Renal cortex interstitium (tissue), 11 donors: ENCODE measurements around the gene CDK17. TPM values are rescaled to one million over a fixed set of nuclear protein-coding genes. Genes with fewer than 3 reads are reported as not detected.

Experiments used
- DNase-seq, 11 donors: peaks; one replicate each; pipeline ENCODE4 v3.0.0-alpha.2; 2013; ENCODE audit warnings: low read depth in 9 of 11, low spot score in 4 of 11; ENCODE audit errors: extremely low read depth in 1 of 11
- polyA plus RNA-seq, 3 donors: library from polyadenylated mRNA; unstranded; fragments of 120-200 nt; gene quantifications; one replicate each; pipeline ENCODE4 v1.2.1, GENCODE V29; 2013; ENCODE audit not compliant: insufficient read length in 3 of 3

Gene CDK17
- polyA plus RNA-seq, 3 donors: 32.0 to 43.3 (median 36.7) TPM

DNA sequence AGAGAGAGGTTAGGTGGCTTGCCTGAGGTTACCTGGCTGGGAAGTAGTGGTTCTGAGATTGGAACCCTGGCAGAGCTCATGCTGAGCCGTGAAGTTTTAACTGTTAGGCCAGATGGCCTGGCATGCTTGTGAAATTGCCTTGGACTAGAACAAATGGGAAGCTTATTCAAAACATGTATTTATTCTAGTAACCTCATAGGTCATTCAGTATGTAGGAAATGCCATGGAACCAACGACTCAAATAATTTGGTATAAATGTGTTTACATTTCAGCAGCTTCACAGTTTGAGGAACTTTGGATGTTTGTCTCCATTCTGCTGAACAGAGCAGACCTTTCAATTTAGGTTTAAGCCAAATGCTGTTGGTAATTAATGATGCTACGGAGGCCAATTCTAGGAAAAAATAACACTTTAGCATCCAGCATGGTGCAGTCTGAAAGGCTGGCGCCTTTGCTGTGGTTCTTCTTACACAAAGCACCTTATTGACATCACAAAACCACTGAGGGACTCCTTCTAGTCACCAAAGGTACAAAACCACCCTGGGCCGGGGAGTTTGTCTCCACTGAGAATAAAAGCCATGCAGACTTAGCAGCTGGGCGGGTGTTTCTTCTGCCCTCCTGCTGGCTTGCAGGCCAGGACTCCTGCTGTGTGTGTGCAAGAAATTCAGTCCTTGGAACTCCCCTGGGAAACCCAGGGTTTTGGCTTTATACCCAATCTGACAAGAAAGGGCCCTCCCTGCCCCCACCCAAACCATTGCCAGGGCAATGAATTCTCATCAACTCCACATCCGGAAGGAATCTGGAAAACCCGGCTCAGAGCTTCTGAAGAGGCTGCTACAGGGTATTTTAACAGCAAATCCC lies 141.9 kb downstream of the CDK17 start:
- DNase-seq: no peak

DNA sequence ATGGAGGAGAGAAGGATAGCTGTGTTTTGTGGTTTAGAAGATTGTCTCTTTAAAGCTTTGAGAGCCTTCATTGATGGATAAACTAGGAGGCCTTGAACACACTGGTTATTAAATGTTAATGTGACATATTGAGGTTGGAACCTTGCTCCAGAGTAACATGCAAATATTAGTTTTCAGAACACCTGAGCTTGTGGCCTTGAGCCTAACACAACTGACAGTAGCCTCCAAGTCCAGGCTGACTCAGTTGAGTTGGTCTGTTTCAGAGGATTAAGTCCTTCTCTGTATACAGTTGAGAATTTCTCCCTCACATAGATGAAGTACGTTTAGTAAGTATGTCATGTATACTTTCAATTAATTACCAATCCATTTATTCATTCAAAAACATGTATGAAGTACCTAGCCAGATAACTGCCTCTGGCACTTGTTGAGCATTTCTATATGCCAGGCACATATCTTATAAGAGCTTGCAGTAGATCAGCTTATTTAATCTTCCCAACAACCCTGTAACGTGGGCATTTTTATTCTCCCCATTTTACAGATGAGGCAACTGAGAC lies 142.6 kb downstream of the CDK17 start:
- DNase-seq: no peak

DNA sequence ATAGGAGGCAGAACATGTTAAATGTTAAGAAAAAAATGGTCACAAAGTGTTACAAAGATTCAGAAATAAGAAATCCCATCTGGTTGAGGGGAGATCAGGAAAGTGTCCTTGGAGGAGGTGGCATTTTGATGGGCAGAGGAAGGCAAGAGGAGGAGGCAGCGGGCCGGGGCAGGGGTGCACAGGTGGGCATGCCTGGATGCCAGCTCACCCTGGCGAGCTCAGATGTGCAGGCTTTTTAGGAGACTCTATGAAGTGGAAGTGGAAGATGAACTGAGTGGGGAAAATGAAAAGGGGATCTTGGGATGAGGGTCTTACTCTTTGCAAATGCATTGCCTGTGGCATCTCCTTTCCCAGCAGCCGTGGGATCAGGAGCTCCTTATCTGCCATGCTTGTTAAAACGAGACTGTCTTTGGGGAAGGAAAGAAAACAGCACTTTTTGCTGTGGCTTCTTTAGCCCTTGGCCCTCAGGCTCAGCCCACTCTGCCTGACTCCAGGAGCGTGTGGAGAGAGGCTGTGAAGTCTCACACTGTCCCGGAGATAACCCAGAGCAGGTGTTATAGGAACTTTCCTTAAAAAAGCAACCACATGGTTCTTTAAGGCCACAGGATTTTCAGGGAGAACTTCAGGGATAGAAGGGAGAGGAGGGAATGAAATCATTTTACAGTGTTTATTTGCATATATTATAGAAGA lies 143.4 kb downstream of the CDK17 start:
- DNase-seq: no peak

DNA sequence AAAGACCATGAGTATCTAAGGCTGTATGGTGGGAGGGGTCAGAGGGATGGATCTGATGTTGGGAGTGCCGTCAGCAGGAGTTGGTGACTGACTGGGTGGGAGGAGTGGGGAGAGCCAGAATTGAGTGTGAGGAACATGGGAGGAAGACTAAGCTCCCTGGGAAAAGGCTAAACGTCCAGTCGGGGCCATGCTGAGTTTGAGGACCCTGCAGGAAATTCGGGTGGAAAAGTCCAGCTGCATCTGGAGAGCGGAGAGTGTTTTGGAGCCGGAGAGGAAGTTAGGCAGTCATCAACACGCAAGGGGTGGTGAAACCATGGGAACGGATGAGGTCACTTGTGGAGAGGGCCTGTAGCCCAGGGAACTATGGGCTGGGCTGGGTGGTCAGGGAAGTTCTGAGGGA lies 145.2 kb downstream of the CDK17 start:
- peak in 2 of 11 donors; percentile 26 to 49 for DNase-seq

DNA sequence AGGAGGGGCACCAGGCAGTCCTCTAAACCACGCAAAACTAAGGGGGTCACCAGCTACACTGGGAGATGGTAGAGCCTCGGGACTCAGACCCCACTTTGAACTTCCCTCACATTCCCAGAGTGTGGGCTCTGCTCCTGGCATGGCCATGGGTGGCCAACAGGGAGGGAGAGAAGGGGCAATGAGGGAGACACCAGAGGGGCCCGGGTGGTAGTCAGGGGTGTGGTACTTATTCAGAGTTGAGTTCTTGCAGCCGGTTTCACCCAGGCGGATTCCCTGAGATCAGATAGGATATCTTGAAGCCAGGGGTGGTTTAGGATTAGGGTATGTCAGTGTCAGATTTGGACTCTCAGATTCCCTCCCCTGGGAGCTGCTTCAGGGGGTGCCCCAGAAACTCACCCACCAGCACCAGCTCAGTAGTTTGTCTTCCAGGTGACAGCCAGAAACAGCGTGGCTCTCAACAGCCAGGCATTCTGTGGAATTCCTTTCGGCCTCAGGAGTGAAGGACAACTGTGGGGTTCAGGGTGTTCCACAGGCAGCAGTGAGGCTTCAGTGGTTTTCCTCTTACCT lies 150.0 kb downstream of the CDK17 start:
- no peak for DNase-seq

DNA sequence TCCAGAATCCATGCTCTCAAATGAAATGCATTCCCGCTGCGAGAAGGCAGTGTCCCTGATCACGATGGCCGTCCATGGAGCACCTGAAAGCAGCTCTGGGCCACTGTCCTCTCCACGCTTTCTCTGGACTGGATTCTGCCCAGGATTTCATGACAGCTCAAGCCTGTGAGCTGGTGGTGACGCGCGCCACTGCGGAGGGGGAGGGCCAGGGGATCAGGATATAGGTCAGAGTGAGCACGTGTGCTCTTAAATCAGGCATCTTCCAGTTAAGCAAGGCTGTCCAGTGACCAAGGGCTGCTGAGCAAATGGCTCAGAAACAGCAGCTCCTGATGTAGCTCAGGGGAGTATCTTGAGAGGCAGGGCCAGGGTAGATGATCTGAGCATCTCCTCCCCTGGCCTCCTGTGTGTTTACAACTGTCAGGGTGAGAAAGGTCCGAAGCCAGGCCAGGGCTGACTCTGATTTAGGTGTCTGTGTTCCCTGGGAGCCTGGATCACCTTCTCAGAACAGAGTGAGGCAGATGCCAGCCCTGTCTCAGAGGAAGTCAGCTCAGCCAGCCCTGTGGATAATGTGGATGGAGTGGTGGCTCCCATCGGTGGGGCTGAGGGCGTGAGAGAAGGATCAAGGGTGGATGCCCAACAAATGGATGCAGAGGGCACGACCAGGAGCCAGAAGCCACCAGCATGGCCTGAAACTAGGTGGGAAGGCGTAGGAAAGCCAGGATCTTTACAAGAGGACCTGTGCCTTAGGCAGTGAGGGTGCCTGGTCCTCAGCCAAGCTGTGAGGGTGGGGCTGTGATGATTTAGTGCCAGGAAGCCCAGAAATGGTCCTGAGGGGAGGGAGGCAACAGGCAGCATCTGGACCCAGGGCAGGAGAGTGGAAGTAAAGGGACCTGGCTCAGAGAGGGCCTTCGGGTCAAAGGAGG lies 150.8 kb downstream of the CDK17 start:
- peak in 9 of 11 donors; percentile 32 to 64 (median 47) for DNase-seq

DNA sequence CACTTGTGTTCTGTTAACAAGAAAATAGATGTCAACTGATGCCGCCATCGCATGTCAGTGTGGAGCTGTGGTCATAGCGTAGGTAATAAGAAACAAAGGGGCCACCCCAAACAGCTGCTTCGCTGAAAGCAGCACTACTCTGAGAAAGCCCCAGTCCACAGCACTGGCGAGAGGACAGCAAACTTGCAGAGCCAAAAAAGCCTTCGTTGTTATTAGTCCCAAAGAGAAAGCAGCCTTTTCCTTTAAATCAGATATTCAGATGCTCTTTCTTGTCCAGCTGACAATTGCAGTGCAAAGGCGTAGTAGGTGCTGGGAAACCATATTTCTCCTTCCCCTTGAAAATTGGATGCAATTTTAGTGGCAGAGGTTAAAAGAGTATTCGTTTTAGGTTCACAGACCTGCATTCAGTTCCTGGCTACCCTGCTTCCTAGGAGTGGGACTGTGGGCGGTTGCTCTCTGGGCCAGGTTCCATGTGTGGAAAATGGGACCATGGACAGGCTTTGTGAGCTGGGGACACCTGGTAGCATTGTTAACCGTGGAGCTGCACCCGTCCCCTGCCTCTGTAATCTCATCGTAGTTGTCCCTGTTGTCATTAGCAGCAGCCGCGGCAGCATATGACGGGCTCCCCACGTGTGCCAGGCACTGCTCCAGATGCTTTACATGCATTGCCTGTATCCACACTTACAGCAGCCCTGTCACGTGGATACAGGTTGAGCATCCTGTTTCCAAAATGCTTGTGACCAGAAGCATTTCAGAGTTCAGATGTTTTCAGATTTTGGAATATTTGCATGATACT lies 151.9 kb downstream of the CDK17 start:
- no peak for DNase-seq

DNA sequence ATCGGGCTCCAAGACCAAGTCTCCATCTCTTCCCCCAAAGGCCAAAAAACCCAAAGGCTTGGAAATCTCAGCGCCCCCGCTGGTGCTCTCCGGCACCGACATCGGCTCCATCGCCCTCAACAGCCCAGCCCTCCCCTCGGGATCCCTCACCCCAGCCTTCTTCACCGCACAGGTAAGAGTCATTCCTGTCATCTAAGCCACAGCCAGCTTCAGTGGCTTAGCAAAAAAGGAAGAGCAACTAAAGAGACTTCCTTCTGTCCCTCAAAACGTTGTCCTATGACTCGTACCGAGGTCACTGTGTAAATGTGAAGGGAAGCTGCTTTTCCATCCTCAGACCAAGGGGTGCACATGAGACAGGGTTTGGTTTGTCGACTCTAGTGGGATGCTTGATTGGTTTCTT lies 152.7 kb downstream of the CDK17 start:
- no peak for DNase-seq

DNA sequence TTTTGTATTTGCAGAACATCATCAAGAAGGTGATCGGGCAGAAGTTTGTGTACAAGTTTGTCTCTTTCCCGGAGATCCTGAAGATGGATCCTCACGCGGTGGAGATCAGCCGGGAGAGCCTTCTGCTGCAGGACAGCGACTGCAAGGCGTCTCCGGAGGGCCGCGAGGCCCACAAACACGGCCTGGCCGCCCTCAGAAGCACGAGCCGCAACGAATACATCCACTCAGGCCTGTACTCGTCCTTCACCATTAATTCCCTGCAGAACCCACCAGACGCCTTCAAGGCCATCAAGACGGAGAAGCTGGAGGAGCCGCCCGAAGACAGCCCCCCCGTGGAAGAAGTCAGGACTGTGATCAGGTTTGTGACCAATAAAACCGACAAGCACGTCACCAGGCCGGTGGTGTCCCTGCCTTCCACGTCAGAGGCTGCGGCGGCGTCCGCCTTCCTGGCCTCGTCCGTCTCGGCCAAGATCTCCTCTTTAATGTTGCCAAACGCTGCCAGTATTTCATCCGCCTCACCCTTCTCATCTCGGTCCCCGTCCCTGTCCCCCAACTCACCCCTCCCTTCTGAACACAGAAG lies 153.2 kb downstream of the CDK17 start:
- no peak for DNase-seq

DNA sequence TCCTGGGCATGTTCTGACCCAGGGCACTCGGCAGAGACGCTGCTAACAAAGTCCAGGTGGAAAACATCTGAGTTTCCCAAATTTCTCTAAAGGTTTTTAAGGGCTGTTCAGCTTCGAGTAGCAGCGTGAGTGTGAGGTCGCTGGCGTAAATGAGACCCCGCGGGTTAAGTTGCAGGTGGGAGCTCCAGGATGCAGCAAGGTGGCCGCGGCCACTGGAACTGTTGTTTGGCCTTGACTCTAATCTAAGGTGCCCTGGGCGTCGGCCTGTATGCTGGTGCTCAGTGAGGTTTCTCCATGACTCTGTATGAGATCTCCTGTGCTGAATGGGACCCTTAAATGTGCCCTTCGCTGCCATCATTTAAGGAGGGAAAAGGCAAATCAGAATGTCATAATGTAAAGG lies 155.4 kb downstream of the CDK17 start:
- no peak for DNase-seq

DNA sequence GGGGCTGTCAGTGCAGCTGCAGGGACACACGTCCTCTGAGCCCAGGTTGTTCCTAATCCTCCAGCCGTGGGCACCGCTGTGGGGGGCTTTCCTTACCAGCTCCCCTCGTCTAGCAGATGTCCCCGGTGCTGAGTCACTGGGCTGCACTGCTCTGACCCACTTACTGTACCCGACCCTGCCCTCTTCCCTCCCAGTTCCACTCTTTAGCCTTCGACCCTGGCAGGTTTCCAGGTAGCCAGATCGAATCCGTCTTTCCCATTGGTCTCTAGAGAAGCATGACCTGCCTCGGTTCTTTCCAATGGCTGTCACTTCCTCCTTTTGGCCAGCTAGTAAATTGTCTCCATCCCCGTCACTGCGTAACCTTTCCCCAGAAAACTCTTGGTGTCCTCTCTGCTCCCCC lies 157.6 kb downstream of the CDK17 start:
- no peak for DNase-seq

DNA sequence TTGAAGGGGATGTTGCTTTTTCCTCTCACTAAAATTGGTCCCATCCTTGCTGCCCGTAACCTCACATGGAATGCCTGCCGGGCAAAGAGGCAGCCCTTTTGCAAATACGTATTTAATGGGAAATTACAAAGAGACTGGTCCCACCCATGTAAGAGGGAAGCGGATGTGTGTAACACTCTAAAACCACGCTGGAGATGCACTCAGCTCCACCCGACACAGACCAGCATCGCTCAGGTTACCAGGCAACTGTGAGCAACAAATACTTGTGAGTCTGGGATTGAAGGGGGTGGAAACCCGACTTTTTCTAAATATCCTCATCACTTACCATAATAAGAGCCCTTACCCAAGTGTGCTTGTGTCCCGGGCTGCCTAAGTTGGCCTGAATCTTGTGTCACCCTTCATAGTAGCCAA lies 158.4 kb downstream of the CDK17 start:
- DNase-seq: no peak

DNA sequence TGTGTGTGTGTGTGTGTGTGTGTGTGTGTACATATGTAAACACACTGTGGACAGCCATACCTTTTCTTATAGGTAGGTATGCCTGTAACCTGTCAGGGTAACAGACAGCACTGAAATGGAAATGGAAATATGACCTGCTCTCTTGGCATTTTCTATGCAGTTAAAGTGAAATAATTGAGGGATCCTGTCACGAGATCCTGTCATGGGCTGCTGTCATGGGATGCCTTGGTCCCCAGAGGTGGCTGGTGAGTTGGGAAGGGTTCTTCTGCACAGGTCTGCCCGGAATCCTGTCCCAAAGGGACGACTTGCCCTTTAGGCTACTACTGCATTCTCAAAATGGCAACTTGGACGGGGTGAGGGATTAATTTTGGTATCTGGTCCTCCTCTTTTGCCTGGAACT lies 158.8 kb downstream of the CDK17 start:
- no peak for DNase-seq

DNA sequence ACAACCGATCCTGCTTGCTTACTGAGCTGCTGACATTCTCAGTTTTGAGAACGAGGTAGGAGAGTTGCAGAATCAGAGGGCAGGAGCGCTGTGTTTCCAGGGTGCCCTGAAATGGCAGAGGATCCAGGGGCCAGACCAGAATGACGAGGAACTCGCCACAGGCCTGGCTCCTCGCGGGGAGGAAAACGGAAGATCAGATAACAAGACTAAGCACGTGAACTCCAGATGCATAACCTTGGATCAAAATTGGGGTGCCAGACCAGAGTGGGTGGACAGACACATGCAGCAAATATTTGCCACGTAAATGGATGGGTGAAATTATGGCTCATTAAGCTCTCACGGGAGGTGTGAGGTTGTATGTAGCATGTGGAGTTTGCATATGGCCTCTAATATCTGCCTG lies 159.6 kb downstream of the CDK17 start:
- DNase-seq: no peak

DNA sequence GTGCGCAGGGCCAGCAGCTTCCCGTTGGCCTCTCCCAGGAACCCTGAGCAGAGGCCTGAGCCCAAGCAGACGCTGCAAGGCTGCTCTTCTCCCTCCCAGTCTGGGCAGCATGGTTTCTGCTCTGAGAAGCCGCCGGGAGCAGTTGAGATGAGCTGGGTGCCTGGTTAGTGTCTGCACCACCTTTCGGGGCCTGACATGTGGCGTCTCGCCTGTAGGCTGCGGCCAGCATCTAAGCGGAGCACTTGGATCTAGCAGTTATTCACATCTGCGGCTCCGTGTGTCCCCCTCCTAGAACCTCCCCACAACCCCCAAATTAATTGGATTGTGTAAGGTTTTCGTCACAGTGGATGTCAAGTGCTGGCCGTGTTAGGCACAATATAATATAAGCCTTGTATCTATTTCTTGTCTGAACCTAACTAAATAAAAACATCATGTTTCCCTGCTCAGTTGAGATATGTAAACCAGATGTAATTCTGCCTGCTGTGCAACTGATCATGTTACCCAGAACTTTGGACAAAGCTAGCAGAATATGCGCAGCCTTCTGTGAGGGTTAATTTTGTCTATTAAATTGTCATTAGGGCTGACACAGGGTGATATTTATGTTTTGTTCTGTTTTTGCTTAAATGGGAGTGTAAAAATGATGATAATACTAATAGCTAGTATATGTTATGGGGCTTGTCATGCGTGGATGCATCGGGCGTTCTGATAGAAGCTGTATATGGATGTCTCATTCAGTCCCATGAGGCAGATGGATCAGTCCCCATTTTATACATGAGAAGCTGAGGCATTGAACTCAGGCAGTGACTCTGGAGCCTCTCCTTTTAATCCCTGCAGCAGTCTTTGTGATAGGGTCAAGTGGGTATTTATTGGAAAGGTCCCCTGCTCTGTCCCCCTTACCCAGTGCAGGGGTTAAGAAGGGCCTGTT lies 160.3 kb downstream of the CDK17 start:
- DNase-seq: no peak

DNA sequence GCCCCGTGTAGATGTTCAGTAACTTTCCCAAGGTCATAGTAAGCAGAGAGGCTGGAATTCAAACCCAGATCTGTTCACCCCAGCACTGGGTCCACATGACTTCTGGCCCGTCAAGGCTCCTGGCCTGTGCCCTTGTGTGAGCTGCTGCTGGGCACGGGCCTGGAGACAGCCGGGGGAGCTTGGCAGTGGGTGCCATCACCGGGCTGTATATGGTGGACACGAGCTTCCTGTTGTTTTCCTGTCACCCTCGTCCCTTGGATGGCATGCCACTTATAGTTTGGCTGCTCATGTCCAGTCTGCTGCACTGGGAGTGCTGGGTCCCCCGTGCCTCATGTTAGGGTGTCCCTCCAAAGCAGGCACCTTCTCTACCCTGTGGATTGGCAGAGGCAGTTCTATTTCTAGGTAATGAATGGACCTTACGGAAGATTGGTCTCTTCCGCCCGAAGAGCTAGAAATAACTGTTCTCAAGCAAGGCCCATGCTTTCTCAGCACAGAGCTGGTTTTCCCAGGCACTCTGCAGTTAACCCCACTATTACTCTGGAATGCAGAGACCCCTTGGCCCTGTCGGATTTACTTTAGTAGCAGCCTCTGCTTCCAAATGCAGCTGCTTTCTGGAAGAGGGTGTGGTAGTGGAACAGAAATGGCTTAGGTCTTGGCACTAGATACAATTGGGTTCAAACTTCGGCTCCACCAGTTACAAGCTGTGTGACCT lies 161.7 kb downstream of the CDK17 start:
- no peak for DNase-seq
